Left lobe of liver (tissue), 2 donors: ENCODE results near the gene R3HDM4. TPM values are rescaled to one million over a fixed set of nuclear protein-coding genes. Genes with fewer than 3 reads are reported as not detected.

Experiments used
- ATAC-seq: fragments of 200-7000 bp; cut with Tn5 transposase; one replicate; pipeline ENCODE4 v1.9.1; 2020; ENCODE audit warnings: mild to moderate bottlenecking, moderate library complexity
- DNase-seq: peaks from one replicate; pipeline ENCODE4 v3.0.0-alpha.2; 2020; ENCODE audit warnings: low spot score
- total RNA-seq: library from RNA; stranded (reverse); gene quantifications from one replicate; pipeline ENCODE4 v1.2.1, GENCODE V29; 2021
- donor health status: DM: no; HTN: no; CAD: no; lungs with moderate emphysema.
- donor health status: DM: no; HTN: yes; CAD: no.

Gene R3HDM4
- total RNA-seq, 1 donor from 2014 or later: 20.9 TPM

DNA sequence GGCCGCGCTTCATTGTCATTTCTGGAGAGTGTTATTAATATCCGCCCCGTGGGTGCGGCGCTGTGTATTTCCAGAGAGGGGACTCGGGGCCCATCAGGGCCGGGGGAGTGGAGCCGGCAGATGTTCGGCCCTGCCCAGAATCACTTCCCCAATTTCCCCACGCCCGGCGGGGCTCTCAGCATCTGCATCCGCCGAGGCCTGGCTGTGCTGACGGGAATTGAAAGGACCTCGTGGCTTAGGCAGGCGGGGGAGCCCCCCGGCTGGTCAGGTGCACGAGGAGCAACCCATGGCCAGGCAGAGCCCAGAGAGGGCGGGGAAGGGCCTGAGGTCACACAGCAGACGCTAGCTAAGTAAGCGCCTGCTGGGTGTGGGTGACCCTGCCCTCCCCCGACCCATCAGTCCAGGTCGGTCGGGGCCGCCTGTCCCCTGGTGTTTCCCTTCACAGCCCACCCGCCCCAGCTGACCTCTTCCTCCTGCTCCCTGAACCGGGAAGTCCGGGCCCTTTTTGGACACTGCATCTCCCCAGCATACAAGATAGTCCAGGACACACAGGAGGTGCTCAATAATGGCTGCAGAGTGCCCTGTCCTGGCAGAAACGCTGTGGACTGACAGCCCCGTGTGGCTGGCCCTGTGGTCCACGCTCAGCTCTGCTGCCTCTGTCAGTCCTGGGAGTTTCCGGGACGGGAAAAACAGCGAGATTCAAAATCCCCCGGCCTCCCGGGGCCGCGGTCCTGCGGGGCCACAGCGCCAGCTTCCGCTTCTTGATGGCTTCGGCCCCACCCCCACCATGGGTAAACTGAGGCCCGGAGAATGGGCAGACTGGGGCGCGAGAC is 34.9 kb upstream of the R3HDM4 start:
- no peak for DNase-seq
- ATAC-seq: peak; percentile 29

GRCh38 chr19:947090-947706 is 34.2 kb upstream of the R3HDM4 start:
- ATAC-seq (no peak), DNase-seq (no peak)

GRCh38 chr19:945401-946252 is 32.6 kb upstream of the R3HDM4 start:
- DNase-seq (no peak), ATAC-seq (no peak)

- no peak for ATAC-seq
- no peak for DNase-seq
Observed at GRCh38 chr19:944663-945241, 31.7 kb upstream of the R3HDM4 start.

GRCh38 chr19:944171-944567 is 31.1 kb upstream of the R3HDM4 start:
- ATAC-seq: no peak
- no peak for DNase-seq

DNA sequence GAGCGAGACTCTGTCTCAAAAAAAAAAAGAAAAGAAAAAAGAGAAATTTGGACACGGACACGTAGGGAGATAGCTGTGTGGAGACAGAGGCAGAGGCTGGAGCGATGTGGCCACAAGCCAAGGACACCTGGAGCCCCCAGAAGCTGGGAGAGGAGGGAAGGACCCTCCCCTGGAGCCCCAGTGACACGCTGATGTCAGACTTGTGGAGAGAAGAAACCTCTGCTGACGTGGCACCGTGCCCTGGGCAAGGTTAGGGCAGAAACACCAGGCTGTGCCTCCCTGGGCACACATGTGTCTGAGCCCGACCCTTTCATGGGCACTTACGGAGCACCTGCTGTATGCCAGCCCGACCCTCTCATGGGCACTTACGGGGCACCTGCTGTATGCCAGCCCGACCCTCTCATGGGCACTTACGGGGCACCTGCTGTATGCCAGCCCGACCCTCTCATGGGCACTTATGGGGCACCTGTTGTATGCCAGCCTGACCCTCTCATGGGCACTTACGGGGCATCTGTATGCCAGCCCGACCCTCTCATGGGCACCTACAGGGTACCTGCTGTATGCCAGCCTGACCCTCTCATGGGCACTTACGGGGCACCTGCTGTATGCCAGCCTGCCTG is 30.6 kb upstream of the R3HDM4 start:
- DNase-seq (no peak), ATAC-seq (no peak)

- no peak for DNase-seq
- ATAC-seq: no peak
Observed at GRCh38 chr19:942133-942645, 29.2 kb upstream of the R3HDM4 start.

DNA sequence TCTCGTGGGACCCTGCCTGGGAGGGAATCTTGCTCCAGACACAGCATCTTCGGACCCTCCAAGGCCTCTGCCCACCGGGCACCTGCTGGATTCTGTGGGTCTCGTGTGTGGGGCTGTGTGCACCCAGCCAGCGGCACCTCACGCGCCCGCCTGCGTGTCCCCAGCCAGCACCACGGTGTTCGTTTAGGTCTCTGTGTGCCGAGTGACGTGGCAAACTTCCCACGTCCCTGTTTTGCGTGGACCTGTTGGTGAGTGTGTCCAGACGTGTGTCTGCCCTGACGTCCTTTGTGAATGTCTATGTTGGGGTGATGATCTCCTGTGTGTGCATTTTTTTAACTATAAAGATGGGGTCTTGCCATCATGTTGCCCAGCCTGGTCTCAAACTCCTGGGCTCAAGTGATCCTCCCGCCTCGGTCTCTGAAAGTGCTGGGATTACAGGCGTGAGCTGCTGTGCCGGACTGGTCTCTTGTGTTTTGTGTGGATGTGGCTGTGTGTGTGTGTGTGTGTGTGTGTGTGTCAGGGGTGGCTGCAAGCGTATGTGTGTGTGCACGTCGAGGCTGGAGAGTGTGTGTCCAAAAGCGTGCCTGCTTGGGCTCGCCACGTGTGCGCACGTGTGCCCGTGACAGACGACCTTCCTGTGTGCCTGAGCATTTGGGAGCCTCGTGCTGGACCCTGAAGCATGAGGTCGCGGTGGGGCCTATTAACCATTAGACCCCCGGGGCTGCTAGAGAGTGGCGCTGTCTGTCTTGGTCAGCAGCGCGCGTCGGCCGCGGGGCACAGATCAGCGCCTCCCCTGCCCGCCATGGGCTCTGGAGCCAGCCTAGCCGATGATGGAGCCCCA is 28.5 kb upstream of the R3HDM4 start:
- ATAC-seq (no peak), DNase-seq (no peak)

GRCh38 chr19:940591-941291 is 27.7 kb upstream of the R3HDM4 start:
- ATAC-seq (peak; percentile 90), DNase-seq (peak; percentile 91)

DNA sequence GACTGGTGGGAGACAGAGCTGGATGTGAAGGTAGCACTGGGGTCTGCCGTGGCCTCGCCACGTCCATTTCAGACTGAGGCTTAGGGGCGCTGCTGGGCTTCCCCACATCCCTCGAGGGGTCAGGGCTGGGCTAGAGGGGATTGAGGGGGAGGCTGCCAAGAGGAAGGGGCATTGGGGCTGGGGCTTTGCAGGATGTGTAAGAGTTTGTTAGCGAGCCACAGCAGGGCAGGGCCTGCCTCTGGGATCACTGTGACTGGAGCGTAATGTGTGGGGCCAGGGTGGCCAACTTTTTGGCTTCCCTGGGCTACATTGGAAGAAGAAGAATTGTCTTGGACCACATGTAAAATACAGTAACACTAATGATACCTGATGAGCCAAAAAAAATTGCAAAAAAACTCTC is 26.9 kb upstream of the R3HDM4 start:
- DNase-seq: no peak
- no peak for ATAC-seq

DNA sequence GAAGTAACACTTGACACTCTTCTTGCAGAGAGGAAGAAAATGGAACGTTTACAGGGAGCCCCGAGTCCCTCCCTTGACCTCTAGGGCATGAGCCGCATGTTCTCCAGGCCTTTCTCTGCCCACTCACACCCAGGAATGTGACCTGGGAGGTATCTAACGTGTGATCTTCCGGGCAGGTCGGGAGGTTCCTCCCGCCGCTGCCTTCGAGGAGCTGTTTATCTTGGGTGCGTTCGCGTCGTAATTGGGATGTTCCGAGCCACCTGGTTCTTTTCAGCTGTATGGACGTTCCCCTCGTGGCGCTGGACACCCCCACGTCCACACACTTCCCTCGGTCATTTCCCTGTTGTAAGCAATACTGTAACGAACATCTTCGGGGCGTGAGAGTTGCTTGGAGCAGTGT is 26.4 kb upstream of the R3HDM4 start:
- no peak for ATAC-seq

GRCh38 chr19:938233-938923 is 25.4 kb upstream of the R3HDM4 start:
- no peak for ATAC-seq
- no peak for DNase-seq

More for the DNA sequence above, 26.4 kb upstream of the R3HDM4 start:
- DNase-seq: no peak

- no peak for DNase-seq
- no peak for ATAC-seq
Observed at GRCh38 chr19:937259-937694, 24.3 kb upstream of the R3HDM4 start.

- ATAC-seq (no peak), DNase-seq (no peak)
Observed at GRCh38 chr19:936175-936546, 23.1 kb upstream of the R3HDM4 start.

GRCh38 chr19:934865-935479 is 22.0 kb upstream of the R3HDM4 start:
- ATAC-seq (peak; percentile 97), DNase-seq (peak; percentile 98)

GRCh38 chr19:934197-934840 is 21.3 kb upstream of the R3HDM4 start:
- ATAC-seq: peak; percentile 5
- DNase-seq: no peak

- no peak for DNase-seq
- ATAC-seq: no peak
Observed at GRCh38 chr19:933553-933882, 20.5 kb upstream of the R3HDM4 start.
